GM10248 (cell line): ENCODE data around the gene GBA3.

Experiments used
- CTCF ChIA-PET: fragments of 300-600 bp; sonication (Branson Sonifier 250); formaldehyde crosslinking; extraction: SDS; loops from one replicate; lab custom pipeline; 2021; ENCODE audit warnings: antibody characterized with exemption; lab: Yijun Ruan, JAX
- POLR2A ChIA-PET: fragments of 350-650 bp; sonication (Branson Sonifier 250); formaldehyde crosslinking; extraction: SDS; loops from one replicate; lab custom pipeline; 2020; ENCODE audit warnings: antibody characterized with exemption; lab: Yijun Ruan, JAX
- DNase-seq: peaks from one replicate; pipeline ENCODE4 v3.0.0; 2012; ENCODE audit errors: extremely low spot score
- TF ChIP-seq, protein P1 (sequence below): IDR thresholded peaks from 2 replicates; pipeline ENCODE4 v1.5.1; 2012; ENCODE audit warnings: mild to moderate bottlenecking, low read depth; ENCODE audit errors: extremely low read depth, missing control alignments, control extremely low read depth

GBA3 gene

DNA sequence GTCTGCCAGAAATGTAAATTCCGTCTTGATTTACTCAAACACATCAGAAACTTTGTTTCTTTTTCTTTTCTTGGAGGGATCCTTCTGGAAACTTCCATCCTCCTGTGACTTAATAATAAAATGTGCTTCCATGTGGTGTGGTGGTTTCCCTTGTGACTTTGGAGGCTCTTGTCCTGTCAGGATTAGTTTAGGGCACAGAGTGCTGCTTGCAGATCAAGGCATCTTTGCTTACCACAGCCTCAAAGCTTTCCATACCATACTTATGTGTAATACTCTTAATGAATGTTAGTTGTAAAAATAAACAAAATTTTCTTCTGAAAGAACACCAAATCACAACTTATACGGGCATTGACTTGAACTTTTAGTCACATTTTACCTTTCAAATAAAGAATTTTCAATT, 27.4 kb downstream of the GBA3 start:
- ChIA-PET CTCF (no interaction called here), POLR2A (no interaction called here)
- no peak for DNase-seq
- TF ChIP-seq, protein P1, sequence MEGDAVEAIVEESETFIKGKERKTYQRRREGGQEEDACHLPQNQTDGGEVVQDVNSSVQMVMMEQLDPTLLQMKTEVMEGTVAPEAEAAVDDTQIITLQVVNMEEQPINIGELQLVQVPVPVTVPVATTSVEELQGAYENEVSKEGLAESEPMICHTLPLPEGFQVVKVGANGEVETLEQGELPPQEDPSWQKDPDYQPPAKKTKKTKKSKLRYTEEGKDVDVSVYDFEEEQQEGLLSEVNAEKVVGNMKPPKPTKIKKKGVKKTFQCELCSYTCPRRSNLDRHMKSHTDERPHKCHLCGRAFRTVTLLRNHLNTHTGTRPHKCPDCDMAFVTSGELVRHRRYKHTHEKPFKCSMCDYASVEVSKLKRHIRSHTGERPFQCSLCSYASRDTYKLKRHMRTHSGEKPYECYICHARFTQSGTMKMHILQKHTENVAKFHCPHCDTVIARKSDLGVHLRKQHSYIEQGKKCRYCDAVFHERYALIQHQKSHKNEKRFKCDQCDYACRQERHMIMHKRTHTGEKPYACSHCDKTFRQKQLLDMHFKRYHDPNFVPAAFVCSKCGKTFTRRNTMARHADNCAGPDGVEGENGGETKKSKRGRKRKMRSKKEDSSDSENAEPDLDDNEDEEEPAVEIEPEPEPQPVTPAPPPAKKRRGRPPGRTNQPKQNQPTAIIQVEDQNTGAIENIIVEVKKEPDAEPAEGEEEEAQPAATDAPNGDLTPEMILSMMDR: no peak

DNA sequence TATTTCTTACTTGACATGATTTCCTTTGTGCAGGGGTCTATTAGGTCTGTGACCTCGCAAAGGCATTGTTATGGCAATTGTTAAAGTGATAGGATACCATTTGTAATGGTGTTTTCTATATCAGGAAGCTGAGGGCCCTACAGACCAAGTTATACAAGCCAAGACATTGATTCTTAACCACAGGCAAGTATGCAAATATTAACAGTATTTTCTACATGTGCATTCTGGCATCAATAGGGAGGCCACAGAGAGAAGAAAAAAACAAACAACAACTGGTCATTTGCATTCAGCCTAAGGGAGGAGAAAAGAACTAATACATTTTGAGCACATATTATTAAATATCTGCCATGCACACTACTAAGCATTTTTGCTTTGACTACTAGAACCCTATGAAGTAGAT, 28.5 kb downstream of the GBA3 start:
- DNase-seq: no peak
- CTCF ChIA-PET: no interaction called here

DNA sequence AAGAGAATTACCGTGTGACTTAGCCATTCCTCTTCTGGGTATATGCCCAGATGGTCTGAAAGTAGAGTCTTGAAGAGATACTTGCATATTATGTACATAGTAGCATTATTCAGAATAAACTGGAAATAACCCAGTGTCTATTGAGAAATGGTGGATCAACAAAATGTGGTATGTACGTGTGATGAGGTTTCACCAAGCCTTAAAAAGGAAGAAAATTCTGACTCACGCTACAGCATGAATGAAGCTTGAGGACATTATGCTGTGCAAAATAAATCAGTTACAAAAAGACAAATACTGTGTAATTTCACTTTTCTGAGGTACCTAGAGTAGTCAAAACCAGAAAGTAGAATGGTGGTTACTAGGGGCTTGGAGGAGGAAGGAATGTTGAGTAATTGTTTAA, 37.3 kb downstream of the GBA3 start:
- CTCF ChIA-PET: interaction anchor here (1.1 kb wide), 1 partner anchor 9 kb away, joined by 3 read pairs; no protein-coding TSS in a partner anchor
- TF ChIP-seq, protein P1: no peak
- DNase-seq: no peak
- POLR2A ChIA-PET: no interaction called here

More for the DNA sequence above, 28.5 kb downstream of the GBA3 start:
- TF ChIP-seq, protein P1: no peak
- POLR2A ChIA-PET: no interaction called here

DNA sequence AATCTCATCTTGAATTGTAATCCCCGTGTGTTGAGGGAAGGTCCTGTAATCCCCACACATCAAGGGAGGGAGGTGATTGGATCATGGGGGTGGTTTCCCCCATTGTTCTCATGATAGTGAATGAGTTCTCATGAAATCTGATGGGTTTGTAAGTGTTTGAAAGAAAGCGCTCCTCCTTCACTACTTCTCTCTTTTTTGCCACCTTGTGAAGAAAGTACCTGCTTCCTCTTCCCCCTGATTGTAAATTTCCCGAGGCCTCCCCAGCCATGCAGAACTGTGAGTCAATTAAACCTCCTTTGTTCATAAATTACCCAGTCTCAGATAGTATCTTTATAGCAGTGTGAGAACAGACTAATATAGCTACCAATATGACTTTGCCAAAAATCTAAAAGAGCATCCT, 41.1 kb downstream of the GBA3 start:
- POLR2A ChIA-PET: no interaction called here
- CTCF ChIA-PET: no interaction called here
- no peak for DNase-seq
- TF ChIP-seq, protein P1: no peak

DNA sequence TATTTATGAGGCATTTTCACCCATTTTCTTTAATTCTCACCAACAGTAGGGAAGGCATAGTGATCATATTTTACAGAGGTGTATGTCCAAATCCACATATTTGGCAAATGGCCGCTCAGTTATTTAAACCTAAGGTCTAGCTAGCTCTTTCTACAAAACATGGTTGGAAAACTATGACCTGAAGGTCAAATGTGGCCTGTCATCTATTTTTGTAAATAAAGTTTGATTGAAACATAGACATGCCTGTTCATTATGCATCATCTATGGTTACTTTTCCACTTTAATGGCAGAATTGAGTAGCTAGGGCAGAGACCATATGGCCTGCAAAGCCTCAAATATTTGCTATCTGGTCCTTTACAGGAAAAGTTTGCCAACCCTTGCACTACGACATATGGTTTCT, 44.2 kb downstream of the GBA3 start:
- ChIA-PET POLR2A (no interaction called here), CTCF (no interaction called here)
- TF ChIP-seq, protein P1: no peak
- no peak for DNase-seq

DNA sequence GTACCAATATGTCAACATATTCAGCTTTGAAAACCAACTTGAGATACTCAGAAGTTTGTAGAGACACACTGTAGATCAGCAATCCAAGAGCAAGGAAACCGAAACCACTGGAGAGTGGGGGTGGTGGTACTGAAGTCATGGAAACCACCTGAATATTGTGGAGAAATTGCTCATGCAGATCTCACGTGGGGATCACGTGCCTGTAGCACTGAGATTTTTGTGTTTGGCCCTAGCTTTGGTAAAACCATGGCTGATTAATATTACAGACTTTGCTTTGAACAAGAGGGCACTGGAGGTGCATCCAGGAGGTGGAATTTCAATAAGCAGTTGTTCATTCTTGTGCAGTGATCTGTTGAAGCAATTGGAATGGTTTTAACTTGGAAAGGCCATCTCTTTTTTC, 47.2 kb downstream of the GBA3 start:
- ChIA-PET CTCF (interaction anchor here (0.9 to 1.2 kb wide), 2 partner anchors 9 kb away, joined by 3 to 4 read pairs; no protein-coding TSS in a partner anchor), POLR2A (no interaction called here)
- DNase-seq: no peak
- TF ChIP-seq, protein P1: no peak
